Measurements from ENCODE around the gene GRHL3. TPM values are rescaled to one million over a fixed set of nuclear protein-coding genes. Genes with fewer than 3 reads are reported as not detected.

The GRHL3 gene
- polyA plus RNA-seq, 3 donors, result 0.08 to 2.1 (median 0.18) TPM

DNA sequence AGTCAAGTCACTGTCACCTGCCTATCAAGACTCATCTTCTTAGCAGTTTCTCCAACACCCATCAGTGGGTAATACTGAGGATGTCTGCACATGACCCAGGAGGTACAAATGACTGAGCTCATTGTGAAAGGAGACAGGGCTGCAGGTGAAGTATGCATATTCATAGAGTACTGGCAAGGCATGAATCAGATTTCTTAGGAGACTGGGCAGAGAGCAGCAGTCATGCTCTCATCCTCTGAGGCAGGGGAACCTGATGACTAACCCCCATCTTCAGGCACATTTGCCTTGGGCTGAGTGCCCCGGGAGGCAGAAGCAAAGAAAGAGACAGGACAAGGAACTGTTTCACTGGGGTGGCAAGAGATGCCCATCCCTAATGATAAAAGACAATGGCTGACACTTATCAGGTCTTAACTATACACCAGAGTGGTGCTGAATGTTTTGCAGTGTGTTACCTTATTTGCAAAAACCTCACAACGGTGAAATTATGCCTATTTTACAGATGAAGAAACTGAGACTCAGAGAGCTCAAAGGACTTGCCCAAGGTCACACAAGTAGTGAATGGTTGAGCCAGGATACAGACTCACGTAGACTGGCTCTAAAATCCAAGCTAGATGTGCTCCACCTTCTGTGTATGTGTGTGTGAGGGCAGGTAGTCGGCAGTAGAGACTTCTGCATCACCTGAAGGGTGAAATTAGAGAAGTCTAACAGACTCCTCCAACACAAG lies 9.2 kb upstream of the GRHL3 start:
- WGBS, 3 donors, result 88 to 98% (median 89%) methylated on average over 4 of the region's 4 CpGs
- H3K27ac ChIP-seq (ENCODE audit: low read depth, low read length), result no peak overlapping the region

DNA sequence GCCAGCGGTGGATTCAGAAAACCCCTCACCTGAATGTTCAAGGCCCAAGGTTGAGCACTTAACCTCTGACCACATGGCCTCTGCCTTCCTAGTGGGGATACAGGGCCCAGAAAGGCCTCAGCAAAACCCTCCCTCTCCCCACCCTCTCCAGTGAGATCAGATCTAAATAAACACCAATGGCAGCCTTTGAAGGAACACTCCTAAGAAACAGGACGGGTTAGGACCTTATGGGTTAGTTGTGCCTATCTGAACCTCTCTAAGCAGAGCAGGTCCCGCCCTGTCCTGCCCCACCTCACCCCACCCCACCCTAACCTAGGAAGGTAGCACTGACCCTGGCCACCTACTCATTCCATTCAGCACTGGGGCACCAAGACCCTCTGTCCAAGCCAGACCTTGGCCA lies 7.9 kb upstream of the GRHL3 start:
- H3K27ac ChIP-seq (ENCODE audit: low read depth, low read length), result no peak overlapping the region
- 81 to 95% (median 95%) methylated on average over 3 of the region's 3 CpGs for WGBS, 3 donors

DNA sequence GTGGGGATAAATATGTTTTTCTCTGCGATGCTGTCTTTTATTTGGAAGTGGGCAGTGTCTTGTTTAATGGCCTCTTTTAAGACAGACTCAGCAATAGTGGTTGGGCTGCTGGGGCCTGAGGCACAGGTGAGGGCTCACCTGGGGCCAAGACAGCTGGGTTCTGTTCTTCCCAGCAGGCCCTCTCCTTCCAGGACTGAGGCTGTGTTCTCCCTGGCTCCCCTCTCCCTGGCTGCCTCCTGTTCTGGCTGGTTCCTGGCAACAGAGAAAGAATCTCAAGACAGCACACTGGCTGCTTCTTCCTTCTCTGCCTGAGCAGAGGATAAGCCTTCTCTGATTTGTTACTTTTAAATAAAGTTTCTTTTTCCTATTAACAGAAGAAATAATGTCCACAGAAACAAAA lies 7.4 kb upstream of the GRHL3 start:
- H3K27ac ChIP-seq (ENCODE audit: low read depth, low read length), result no peak overlapping the region

DNA sequence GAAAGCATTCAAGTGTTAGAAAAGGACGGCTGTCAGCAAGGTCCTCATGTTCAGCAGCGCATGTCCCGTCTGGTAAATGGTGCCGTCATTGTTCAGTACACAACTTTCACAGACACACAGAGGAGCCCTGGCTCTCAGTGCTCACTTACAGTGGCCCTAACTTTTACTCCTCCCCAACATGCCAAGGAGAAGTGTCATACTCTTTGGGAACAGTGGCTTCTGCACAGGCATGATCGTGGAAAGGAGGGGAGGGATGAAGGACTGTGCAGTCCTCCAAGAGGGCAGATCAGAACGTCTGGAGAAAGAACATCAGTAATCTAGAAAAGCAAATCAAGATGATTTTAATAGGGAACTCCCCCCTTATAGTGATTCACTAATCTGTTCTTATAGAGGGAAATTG lies 3.8 kb upstream of the GRHL3 start:
- WGBS, 3 donors, result 86 to 89% (median 87%) methylated on average over 6 of the region's 6 CpGs

More for the DNA sequence above, 7.4 kb upstream of the GRHL3 start:
- 74 to 81% (median 79%) methylated on average over 1 of the region's 1 CpG for WGBS, 3 donors

DNA sequence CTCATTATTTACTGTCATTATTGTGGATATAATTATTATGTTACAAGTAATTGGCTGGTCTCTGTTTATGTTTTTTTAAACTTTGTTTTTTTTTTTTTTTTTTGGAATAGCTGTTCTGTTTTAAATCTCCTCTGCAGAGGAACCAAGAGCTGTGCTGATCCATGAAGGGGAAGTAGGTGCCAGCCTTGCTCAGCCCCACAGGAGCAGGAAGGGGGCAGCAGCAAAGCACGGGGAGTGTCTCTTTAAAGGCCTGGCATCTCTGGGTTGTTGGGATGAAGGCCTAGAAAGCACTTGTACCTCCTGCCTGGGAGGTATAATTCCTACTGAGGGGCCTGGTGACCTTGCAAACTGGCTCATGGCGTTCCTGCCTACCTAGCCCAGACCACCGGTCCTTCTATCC lies 2.5 kb upstream of the GRHL3 start:
- no peak overlapping the region for H3K27ac ChIP-seq (ENCODE audit: low read depth, low read length)
- 50 to 76% (median 75%) methylated on average over 3 of the region's 3 CpGs for WGBS, 3 donors

More for the DNA sequence above, 3.8 kb upstream of the GRHL3 start:
- H3K27ac ChIP-seq (ENCODE audit: low read depth, low read length), result no peak overlapping the region

DNA sequence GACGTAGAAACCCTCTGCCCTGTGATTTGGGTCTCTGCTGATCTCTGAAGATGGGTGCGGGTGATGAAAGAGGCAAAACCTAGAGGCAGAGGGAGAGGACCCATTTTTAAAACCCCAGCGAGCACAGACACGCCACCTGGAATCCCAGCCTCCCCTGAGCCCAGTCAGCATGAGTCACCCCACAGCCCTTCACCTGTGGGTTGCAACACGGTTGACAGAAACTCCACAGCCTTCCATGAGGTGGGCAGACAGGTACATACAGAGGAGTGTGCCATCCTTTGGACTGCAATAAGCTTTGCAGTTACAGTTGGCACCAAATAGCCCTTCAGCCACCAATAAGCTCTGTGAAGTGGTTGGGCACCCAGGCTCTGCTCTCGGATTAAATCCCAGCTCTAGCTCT lies 2.1 kb upstream of the GRHL3 start:
- 80 to 84% (median 83%) methylated on average over 6 of the region's 6 CpGs for whole genome bisulfite sequencing, 3 donors
- H3K27ac ChIP-seq (ENCODE audit: low read depth, low read length), result no peak overlapping the region

DNA sequence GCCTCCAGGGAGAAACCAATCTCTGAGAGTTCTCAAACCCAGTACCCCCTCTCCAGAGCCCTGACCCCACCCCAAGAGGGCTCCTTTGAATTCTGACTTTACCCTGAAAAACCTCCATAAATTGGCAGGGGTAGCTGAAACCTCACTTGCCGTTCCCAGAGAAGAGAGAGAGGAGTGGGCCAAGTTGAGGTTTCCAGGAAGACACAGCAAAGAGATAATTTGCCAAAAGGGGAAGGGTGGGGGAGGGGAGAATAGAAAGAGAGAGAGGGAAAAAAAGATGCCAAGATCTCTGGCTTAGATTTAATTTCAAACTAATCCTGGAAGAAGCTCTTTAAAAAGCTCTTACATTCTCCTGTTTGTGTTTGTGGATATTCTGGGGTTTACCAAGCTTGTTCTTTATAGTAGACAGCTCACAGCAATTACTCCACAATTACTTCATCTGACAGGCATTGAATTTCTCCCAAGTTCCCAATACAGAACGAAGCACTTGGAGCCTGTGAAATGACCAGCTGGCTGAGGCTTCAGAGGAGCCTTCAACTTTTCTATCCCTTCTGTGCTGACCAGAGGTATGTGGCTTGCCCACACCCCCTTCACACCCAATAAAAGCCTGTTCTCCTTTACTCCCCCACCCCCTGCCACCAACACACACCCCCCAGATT lies 1.1 kb upstream of the GRHL3 start:
- 13 to 15% (median 15%) methylated on average over 2 of the region's 2 CpGs for WGBS, 3 donors
- H3K27ac ChIP-seq (ENCODE audit: low read depth, low read length), result no peak overlapping the region

DNA sequence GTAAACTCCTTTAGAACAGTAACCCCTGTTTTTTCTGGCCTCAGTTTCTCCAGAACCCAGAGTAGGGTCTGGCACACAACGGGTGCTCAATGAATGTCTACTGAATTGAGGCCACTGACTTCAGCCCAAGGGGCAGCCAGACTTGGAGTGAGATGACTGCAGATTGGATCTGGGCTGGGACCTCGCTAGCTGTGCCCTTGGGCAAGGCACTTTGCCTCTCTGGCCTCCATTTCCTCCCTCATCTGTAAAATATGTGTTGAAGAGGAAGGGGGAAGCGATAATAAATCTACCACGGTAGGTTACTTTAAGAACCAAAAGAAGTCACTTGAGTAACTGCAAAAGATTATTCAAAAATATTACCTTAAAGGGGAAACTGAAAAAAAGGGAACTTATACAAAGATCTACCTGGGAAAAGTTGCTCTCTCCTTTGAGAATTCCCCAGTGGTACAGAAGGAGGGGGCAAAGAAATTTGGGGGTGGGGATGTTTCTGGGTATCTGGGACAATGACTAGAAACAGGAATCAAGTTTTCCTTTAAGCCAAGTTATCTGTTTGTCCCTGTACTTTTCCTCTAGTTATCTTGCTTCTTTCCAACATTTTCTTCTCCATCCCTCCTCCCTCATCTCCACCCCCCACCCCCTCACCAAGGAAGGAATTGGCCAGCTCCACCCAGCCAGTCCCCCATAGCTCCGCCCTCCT lies 394 bp upstream of the GRHL3 start:
- WGBS, 3 donors, result 32 to 35% (median 33%) methylated on average over 5 of the region's 5 CpGs
- no peak overlapping the region for H3K27ac ChIP-seq (ENCODE audit: low read depth, low read length)

DNA sequence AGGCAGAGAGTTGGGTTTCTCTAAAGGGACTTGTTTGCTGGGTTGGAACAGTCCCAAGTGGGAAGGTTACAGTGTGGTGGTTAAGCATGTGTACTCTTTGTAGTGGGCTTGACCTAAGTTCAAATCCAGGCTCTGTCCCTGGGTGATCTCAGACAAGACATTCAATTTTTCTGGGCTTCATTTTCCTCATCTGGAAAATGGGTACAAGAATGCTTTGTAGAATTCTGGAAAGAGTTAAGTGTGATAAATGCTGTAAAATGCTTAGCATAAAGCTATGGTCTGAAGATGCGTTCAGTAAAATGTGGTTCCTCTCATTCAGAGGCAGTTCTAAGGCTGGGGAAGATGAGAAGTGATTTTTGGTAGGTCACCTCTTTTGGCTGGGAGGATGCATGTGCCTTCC lies 805 bp downstream of the GRHL3 start:
- 90 to 100% (median 93%) methylated on average over 1 of the region's 1 CpG for WGBS, 3 donors

DNA sequence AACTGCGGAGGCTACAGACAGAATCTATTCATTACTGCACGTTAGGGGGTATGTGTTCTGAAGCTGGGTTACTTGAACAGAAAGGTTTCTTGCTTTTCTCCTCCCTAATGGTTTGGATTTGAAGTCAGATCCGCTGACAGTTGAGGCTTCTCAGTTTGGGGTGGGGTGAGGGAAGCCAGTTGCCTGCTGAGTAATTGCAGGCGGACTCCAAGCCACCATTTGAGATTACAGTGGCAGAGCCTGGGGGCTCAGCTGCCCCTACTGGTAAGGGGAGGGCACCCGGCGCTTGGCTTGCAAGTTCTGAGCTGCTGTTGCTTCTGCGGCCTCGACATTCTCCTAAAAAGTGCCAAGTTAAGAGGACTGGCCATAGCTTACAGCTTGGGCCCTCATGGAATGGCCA lies 2.0 kb downstream of the GRHL3 start:
- WGBS, 3 donors, result 86 to 92% (median 87%) methylated on average over 8 of the region's 8 CpGs
- no peak overlapping the region for H3K27ac ChIP-seq (ENCODE audit: low read depth, low read length)

More for the DNA sequence above, 805 bp downstream of the GRHL3 start:
- H3K27ac ChIP-seq (ENCODE audit: low read depth, low read length), result no peak overlapping the region

DNA sequence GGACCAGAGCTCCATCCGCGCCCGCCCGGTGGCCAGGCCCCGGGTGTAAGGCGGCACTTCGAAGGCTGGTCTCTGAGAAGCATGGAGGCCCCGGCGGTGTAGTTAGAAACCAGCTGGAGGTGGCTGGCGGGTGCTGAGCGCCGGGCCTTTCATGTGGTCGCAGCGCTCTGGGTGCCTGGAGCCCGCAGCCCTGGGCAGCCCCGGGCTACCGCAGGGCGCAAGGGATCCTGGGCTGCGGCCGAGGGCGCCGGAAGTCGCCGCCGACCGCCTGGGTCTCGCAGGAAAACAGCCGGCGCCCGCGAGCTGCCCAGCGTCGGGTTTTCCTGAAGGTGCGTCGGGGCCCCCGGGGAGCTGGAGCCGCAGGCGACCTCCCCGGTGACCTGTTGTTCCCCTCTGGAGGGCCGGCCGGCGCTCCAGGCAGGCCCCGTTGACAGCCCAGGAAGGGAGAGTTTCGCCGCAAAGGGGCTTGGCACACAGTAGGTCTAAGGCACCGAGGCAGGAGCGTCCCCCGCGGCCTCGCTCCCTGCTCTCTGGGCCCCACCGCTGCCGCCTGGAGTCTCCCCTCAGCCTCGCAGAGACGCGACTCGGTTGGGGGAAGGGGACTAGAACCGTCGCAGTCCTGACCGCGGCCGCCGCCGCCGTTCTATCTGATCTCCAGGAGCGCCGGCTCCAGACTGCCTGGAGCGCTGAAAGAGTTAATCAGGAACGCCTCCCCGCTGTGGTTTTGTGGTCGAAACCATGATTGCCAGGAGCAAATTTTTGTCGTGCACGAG lies 2.7 kb downstream of the GRHL3 start:
- WGBS, 3 donors, result 10 to 14% (median 12%) methylated on average over 69 to 72 of the region's 72 CpGs
- H3K27ac ChIP-seq (ENCODE audit: low read depth, low read length), result no peak overlapping the region

DNA sequence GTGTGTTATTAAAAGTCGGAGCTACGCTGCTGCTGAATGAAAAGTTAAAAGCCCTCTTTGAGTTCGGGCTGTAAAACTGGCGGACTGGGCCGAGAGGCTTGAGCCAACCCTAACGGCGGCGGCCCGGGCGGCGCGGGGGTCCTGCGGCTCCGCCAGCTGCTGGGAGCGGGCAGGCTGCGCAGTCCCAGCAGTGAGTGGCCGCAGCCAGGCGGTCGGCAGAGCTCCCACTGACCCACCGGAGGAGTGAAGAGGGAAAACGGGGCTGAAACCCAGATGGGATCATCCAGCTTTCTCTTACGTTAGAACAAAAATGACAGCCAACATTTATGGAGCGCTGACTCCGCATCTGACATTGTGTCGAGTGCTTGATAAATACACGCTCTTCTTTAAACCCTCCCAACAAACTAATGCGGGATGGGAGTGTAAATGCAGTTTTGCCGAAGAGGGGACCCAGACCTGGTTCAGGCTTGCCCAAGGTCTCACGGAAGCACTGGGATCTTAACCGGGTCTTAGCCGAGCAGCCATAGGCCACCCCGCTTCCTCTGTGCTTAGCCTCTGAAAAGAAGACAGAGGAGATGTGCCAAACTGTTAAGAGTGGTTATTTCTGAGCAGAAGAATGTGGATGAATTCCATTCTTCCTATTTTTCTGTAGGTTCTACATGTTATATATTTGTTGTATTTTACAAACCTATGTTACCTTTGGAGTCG lies 3.5 kb downstream of the GRHL3 start:
- WGBS, 3 donors, result 21 to 60% (median 22%) methylated on average over 33 of the region's 33 CpGs
- no peak overlapping the region for H3K27ac ChIP-seq (ENCODE audit: low read depth, low read length)

DNA sequence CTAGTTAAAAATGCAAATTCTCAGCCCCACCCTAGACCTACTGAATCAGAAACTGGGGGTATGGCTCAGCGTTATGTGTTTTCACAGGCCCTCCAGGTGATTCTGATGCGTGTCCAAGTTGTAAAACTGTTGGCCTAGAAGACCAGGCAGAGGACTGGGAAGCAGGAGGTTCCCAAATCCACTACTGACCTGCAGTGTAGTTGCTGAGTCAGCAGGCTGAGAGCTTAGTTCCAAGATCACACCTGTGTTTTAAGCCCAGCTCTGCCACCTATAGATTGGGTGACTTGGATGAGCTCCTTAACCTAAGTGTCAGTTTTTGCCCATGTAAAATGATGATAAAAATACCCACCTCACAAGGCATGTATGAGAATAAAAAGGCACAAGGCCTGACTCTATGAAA lies 4.1 kb downstream of the GRHL3 start:
- WGBS, 3 donors, result 96 to 98% (median 98%) methylated on average over 2 of the region's 2 CpGs
- H3K27ac ChIP-seq (ENCODE audit: low read depth, low read length), result no peak overlapping the region

DNA sequence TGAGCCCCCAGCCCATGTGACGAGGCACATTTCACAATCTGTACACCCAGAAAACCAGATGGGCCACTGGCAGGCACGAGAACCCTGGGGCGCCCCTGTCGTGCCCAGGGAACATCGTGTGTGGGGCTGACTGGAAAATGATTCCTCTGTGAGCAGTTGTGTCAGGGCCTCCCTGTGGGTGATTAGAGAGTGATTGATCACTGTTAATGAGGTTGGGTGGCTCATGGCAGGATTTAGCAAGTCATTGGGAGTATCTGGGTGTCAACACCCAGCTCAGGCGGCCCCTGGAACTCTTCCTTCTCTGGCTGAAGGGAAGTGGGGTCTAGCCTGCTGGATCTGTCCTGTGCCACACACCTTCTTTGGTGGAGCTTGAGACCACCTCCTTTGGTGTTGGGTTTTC lies 5.7 kb downstream of the GRHL3 start:
- WGBS, 3 donors, result 65 to 73% (median 70%) methylated on average over 6 of the region's 6 CpGs
- H3K27ac ChIP-seq (ENCODE audit: low read depth, low read length), result no peak overlapping the region

DNA sequence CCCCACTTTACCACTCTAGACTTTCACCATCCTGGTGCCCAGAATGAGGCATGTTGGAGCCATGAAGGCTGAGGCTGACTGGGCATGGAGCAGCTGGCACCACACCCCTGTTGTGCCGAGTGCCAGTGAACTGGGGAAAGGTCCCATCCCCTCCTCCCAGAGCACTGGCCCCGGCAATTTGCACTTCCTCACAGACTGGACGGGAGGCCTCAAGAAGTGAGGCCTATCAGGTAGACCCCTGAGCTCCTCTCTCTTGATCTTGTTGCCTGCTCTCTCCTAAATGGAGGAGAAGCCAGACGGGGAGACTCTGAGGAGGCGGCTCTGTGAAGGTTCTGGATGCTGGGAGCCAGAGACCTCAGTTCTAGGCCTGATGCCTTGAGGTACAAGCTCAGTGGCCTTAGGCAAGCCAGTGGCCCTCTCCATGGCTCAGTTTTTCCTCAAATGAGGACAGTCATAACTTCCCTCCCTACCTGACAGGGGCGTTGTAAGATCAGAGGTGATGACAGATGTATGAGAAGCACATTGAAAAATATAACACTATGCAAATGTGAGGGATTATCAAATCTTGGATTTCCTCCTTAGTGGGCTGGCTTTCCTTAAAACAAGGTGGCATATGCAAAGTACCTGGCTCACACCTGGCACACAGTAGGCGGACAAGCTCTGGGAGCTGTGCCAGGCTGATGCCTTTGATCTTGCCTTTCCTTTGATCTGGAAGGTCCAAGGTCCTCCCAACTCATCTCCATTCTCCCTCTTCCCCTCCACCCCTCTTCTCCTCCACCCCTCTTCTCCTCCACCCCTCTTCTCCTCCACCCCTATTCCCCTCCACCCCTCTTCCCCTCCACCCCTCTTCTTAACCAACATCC lies 6.7 kb downstream of the GRHL3 start:
- WGBS, 3 donors, result 78 to 89% (median 86%) methylated on average over 7 of the region's 7 CpGs
- H3K27ac ChIP-seq (ENCODE audit: low read depth, low read length), result no peak overlapping the region

DNA sequence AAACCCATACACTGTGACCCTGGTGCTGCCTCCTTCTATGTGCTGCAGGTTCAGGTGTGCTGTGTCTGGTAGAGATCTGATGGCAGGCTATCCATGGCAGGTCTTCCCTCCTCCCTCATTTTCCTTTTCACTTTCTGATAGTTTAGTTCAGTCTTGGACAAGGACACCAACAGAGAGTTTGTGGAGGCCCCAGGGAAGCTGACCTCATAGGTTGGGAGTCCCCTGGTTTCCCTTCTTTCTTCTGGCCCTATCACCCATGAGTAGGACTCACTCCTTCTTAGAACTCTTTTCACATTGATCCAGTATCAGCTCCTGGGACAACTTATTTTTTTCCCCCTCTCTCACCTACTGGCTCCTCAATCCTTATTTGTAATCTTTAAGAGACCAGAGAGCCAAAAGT lies 8.3 kb downstream of the GRHL3 start:
- no peak overlapping the region for H3K27ac ChIP-seq (ENCODE audit: low read depth, low read length)

DNA sequence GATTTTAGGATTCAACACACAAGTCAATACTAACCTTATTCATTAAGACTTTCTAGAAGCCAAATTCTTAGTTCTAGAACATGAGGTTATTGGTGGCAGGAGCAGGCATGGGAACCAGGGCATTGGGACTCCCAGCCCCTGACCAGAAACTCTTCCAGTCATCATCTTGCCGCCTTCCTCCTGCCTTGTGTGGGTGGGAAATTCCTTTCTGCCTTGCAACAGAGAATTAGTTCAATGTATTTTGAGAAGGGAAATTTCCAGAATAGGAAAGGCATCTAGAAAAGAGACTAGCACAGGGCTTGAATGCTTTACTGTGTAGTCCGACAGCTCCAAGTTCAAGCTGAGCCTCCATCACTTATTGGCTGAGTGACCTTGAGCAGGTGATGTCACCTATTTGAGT lies 8.7 kb downstream of the GRHL3 start:
- 88 to 91% (median 91%) methylated on average over 2 of the region's 2 CpGs for WGBS, 3 donors
- no peak overlapping the region for H3K27ac ChIP-seq (ENCODE audit: low read depth, low read length)

Measured in adipose tissue (tissue), 3 donors.